Superior temporal gyrus (tissue), 1 donor: ENCODE measurements around the gene LRRC4C.

ENCODE experiments used
- DNase-seq: peaks from one replicate; pipeline ENCODE4 v3.0.0-alpha.2; 2016; ENCODE audit errors: extremely low spot score

The LRRC4C gene

DNA sequence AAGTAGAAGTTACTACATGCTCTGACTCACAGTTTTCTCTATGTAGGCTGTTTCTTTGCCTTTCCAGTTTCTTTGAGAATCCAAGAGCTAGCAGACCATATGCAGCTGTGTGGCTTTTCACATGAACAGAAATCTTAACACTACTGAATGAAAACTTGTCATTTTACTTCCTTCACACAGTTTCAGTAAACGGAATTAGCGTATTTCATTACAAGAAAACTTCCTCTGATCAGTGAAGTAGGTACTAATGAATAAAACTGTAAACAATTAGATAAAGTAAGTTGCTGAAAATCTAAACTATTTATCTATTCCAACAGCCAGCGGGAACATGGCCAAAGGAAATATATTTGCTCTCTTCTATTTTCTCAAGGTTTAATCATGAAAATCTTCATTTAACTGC lies 953.2 kb downstream of the LRRC4C start:
- DNase-seq: no peak

DNA sequence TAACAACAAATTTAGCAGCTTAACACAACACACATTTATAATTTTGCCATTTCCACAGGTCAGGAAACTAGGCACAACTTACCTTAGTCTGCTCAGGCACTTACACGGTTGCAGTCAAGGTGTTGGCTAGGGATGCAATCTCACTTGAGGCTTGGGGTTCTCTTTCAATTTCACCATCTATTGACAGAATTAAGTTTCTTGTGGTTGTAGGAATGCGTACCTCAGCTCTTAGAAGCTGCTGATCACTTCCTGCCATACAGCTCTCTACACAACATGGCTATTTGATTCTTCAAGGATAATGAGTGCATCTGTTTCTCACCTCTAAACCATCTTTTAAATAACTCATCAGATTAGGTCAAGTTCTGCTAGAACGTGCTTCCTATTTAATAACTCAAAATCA lies 968.1 kb downstream of the LRRC4C start:
- no peak for DNase-seq

DNA sequence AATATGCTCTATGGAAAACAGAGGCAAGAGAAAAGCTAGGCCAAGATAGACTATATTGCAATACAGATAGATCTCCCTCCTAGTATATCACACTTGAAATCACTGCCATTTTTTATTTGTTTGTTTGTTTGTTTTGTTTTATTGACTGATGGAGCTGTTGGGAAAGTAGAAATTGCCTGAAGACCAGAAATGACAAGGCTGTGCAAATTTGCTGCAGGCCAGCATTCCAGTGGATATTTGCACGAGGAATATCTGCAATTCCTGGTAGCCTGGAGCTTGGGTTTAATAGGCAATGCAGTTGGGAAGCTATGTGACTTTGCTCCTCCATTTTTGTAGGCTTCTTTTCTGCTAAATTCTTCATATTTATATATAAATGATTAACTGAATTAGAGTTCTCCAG lies 991.7 kb downstream of the LRRC4C start:
- DNase-seq: no peak

DNA sequence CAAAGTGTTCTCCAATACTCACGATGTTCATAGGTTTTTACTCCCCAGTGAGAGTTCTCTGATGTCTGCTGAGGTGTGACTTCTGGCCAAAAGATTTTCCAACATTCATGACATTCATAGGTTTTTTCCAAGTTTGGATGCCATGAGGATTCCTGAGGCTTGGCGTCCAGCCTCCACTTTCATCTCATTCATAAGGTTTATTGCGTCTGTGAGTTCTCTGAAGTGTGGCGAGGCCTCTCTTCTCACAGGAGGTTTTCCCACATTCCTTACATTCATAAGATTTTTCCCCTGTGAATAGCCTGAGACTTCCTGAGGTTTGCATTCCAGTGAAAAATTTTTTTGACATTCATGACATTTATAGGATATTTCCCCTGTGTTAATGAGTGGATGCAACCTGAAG lies 1014.1 kb downstream of the LRRC4C start:
- DNase-seq: no peak

DNA sequence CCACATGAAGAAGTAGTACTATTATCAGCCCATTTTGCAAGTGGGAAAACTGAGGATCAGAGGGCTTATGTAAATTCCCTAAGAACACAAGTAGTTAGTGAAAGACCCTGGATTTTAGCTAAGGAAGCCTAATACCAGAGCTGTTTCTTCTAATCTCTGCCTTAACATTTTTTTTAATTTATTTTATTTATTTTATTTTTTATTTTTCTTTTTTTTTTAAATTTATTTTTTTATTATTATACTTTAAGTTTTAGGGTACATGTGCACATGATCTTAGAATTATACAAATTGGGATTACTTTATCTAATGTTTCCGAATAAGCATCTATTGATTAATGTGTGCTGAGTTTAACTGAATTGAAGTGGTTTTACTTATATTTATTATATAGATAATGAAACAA lies 1015.3 kb downstream of the LRRC4C start:
- DNase-seq: no peak

DNA sequence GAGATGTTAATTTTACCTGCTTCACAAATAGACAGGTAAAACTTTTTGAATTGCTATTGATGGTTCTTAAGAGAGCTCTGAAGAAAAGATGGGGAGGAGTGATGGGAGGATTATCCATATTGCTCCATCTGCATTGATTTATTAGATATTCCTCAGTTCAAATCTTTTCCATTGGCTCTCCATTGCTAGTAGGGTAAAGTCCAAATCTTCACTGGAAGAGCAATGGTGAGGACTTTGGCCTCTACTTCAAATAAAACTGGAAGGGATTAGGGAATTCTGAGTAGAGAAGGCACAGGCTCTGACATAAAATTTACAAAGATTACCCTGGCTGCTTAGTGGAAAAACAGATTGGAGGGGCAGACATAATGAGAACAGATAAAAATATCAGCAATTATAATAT lies 1024.1 kb downstream of the LRRC4C start:
- no peak for DNase-seq

DNA sequence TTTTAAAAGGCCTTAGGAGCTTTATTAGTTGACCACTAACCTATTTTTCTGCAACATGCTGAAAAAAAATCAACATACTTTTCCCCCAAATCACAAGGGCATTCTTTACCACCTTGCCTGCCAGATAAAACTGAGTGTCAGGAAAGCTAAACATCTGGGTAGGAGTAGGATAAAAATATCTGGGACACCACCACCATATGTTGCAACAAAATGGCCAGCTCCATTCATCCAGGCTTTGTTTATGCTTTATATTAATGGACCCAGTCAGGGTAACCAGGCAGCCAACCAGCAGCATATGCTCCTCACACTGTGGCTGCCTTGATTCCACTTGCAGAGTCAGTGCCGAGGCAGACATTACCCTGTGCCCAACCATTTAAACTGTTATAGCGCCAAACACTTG lies 1024.5 kb downstream of the LRRC4C start:
- no peak for DNase-seq

DNA sequence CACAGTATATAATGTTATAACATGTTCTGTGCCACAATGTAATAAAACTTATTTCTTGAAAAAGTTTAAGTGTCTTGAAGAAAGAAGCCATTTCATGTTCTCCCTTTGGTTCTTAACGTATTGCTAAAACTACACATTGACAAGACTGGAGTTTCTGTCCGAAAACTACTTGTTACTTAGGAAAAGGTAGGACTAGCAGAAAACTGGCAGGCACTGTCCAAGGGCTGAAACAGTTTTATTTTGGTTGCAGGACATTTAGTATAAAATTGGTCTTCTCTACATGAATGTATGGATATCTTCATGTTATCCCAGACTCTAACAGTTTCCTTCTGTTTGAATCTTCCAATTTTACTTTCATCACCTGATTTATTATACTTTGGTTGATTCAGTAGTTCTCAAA lies 1027.1 kb downstream of the LRRC4C start:
- no peak for DNase-seq

DNA sequence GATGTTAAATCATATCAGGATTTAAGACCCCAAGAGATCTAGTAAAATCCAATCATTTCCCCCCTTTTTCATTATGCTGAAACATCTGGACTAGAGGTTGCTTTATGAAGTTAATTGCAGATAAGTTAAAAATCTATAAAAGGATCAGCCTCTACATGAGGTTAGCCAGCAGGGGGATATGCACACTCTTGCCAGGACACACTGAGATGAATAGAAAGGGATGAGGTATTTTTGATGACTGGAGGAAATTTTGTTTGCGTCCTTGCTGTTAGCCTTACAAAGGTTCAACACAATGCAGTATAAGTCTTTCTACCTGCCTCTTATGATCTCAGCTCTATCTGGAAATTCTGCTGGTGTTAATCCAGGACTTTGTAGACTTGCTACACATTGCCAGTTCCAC lies 1034.3 kb downstream of the LRRC4C start:
- no peak for DNase-seq

DNA sequence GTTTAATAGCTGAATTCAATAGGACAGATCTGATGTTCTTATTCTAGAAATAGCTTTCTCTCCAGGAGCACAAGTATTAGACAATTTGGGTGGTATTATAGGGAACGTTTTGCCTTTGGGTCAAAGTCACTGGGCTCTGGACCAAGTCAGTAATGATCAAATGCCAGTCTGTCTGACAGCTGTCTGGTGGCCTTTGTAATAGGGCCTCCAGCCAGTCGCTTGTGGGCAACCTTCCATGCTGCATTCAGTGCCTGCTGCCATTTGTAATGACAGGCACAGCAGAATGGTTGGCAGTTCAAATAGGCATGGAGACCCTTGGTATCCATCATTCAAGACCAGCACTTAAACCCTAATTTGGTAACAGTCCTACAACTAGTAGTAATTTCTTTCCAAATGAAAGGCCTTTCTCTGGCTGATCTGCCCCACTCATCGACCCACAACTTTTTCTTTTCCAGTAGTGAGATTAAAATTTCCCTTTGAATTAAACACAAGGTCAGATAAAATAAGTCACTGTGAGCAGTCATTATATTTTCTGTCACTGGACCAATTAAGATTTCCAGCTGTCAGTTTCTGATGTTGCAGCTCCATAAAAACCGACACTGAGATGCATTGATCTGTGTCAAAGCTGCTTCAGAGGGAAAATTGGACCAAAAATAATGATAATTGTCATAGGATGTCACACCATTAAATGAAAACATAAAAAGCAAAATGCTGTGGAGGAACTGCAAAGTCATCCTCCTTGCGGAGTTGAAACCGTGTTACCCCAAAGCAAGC lies 1038.1 kb downstream of the LRRC4C start:
- DNase-seq: no peak

DNA sequence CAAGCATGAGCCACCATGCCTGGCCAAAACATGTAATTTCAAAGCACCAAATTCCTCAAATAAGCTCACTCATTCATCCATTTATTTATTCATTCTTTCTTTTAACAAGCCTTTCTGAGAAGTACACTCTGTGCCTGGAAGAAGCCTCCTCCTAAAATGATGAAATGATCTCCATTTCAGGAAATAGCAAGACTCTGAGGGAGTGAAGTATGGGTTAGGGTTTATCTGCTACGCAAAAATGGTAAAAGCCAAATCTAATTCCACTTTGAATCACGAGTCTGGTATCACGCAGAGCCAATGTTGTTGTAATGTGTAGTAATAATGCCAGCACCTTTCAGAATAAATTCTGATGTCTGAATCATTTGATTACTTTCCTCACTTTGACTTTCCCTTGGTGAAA lies 1041.8 kb downstream of the LRRC4C start:
- DNase-seq: no peak

DNA sequence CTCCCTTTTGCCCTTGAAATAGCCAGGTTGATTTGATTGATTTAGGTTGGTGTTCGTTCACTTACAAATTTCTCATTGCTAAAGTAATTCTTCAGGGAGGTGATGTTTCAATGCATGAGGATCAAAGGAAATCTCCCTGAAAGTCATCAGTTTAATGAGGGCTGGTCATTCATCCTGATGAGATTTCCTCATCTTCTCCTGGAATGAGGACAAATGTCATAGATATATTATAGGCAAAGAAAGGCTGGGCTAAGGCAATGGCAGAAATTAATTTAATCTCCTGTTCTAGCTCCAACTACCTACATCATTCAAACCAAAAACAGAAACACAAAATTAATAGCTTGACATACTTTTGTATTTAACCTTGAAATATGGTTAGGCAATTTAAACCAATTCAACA lies 1052.1 kb downstream of the LRRC4C start:
- DNase-seq: no peak

DNA sequence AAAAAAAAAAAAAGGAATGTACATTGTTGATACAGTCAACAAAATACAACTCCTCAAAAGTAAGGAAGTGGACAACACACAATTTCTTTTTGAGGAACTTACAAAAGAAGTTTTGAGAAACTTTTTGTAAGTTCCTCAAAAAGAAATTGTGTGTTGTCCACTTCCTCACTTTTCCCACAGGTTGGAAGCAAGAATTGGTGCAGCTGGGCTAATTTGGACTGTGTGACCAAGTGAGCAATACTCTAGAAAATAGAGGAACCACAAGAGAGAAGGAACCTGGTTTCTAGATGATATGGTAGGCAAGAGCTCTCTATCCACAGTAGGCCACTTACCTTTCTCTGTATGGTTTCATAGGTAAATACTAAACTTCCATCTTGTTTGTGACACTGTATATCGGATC lies 1053.8 kb downstream of the LRRC4C start:
- no peak for DNase-seq

DNA sequence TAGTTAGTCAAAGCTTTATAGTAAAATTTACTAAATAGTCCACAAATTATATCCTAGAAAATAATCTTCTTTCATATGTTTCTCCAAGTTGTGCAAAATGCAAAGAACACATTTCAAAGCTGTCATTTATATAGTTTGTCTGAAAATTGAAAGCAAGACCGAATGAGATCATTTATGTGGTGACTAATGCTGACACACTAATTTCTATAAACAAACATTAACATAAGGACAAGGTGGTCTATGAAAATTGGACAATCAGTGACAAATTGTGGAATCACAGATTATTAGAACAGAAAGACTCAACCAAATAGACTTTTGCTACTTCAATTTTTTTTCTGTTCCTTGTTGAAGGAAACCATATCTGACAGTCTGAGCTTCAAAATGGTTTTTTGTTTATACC lies 1056.1 kb downstream of the LRRC4C start:
- DNase-seq: no peak

DNA sequence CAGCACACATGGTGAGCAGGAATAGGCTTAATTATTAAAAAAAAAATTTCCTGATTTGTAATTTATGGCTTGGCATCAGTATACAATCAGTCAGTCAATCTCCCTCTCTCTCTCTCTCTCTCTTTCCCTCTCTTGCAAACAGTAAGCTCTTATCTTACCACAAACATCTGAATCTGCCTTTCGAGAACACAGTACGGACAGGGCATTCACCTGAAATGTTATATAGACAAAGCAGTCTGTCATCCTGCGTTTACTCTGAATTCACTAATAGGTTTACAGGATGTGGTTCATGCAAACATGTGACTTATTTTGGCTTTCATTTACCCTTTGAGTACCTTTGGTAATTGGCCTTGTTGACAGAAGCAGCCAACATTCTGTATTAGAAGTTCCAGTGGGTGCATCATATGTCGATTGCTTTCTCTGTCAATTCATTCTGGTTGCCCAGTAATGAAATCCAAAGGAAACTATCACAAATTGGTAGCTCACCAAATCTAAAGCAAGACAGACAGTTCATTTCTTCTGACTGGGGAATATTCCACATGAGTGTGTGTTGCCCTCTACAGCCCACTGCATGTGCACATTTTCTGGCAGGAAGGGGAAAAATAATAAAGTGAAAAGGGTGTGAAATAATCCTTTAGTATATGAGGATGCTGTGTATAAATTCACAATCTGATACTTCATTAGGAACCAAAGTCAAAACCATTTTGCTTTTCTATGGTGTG lies 1058.2 kb downstream of the LRRC4C start:
- no peak for DNase-seq

DNA sequence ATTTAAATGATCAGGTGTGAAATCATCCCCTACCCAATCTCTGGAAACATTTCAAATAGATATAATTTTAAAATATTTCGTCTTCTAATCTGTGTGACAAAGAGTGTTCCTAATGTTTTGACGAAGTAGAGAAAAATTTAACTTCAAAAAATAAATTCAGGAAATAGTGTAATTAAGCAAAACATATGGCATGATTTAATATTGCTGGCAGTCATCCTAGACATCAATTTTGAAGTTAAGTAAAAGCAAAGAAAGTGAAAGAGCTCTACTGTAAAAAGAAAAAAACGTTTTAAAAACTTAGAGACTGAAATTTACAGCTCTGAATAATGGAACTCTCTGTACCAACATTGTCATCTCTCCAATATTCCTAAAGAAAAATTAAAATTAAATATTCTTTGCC lies 1062.3 kb downstream of the LRRC4C start:
- DNase-seq: no peak

DNA sequence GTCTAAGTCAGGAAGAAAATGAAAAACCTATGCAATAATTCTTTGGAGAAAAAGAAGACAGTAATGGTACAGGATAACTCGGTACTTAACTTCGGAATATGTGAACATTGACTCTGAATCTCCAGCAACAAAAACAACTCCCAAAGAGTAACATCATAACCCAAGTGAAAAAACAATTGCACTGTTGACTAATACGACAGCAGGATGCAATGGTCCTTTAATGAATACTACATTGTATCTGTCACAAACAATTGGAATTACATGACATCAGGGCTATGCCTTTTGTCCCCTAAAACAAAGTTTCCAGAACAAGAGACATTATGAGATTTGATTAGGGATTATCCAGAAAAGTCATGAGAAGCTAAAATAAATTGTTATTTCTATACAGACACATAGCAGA lies 1065.9 kb downstream of the LRRC4C start:
- DNase-seq: peak; percentile 80

DNA sequence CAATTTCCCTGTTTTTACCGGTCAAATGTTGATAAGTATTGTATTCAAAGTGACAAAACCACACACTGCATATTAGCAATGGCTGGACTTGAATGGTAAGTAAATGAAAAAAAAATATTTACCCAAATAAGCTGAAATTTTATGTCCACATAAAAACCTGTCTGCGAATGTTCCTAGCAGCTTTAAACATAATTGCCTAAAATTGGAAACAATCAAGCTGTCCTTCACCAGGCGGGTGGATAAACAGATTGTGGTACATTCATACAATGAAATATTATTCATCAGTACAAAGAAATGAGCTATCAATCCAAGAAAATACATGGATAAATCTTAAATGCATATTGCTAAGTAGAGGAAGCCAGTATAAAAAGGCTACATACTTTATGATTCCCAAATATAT lies 1067.8 kb downstream of the LRRC4C start:
- DNase-seq: no peak

DNA sequence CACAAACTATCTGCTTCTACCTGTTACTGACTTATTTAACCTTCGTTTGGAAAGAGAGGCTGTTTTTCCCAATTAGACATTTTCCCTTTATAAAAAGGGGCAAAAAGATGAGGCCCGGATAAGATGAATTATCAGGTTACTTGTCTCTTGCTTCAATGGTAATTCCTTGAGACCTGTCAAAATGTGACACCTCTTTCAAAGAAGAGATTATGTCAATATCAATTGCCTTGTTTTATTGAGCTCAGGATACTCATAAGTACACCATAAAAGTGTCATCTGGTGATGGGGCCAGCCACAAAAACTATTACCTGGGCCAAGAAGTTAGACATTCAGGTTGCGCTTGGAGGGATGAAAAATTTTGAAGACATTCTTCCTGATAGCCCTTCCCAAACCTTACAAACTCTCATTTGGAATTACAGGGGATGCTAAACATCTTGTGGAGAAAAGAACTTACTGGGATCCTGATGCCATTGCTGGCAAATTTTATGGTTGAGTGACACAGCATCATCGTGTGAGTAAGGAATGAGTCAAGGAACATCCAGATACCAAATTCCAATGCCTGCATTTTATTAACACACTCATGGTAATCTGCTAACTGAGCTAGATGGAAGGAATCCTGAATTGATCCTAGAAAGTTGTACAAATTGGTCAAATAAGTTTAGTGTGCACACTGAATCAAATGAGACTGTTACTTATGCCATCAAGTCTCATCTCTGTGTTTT lies 1071.2 kb downstream of the LRRC4C start:
- DNase-seq: no peak

DNA sequence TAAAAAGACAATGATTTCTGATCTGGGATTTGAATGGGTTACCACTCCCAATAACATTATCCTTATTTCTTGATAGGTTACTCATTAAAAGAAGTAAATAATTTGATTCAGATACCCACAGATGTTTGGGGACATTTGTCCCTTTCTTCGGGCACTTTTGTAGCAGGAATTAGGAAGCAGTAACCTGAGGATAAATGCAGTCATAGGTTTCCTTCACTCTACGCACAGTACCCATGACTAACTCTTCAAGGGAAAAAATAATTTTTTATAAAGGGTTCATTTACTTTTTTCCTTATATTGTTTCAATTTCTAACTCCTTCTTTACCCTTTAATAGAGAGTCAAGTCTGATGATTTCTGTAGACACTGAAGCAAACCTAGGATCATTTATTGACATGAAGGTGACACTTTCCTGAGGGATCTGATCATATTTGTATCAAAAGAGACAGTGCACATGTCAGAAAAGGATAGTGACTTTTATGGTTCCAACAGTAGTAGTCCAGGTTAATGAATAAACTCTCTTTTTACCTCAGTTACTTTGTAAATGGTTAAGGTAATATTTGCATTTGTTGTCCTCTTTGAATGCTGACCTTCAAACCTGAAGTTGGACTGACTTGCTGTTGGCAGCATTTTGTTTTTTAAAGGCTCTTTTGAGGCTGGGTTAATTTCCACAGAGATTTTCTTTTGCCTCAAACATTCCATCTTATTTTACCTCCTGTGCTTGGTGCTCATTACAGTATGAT lies 1072.0 kb downstream of the LRRC4C start:
- DNase-seq: no peak

DNA sequence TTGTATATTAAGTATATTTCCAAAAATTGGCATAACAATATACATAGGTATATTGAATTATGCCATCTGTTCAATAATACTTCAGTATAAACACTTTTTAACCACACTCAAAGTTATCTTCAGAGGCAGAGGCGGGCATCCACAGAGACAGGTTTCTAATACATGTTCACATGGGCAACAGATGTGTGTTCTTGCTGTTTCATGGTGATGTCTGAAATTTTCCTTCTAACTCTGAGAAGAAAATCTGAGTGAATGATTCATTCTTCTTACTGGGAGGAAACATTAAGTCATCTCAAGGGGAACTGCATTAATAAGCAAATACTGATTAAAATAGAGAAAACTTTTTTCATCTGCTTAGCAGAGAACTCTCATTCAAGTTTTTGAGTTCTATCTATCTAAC lies 1074.5 kb downstream of the LRRC4C start:
- DNase-seq: no peak

DNA sequence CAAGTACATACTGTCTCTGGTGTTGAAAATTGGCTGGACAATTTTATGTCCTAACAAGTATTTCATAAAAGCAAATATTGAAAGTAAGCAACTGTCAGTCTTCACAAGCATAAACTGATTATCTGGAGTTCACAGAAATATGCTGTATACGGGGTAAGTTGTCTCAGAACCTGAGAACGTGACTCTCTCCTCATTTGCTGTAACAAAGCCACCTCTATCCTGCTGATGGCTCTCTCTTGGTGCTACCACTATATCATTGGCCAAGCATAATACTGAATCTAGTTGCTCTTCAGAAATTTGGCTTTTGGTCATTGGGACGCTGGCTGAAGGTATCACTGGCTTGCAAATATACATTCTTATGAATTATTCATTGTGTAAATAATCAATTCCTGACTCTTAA lies 1078.0 kb downstream of the LRRC4C start:
- no peak for DNase-seq
